ENCODE data around the gene KIAA1671. TPM values are rescaled to one million over a fixed set of nuclear protein-coding genes. Genes with fewer than 3 reads are reported as not detected.

Gene KIAA1671
- polyA plus RNA-seq, 1 of the 3 experiments (the other 2 are of a cell fraction): 7.4 TPM

DNA sequence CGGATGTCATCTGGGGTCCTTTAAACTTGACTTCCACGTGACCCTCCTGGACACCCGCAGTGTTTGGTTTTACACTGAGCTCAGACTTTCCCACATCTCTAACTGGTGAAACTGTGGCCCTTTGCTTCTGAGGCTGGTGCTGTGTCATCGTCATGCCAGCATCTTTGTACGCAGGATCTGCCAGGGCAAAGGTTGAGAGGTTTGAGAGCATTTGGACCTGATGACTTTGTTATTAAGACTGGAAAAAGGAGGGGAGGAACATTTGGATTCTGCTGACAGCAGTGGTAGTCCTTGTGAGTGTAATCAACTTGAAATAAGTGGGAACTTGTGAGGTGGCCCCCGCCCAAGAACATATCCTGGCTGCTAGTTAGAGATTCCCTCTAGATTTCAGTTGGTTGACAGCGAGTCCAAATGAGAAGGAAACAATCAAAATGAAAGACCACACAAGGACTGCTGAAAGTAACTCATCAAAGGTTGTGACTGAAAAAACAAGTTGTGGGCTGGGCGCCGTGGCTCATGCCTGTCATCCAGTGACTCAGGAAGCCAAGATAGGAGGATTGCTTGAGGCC, 102.5 kb downstream of the KIAA1671 start:
- ChIA-PET CTCF (interaction anchor here (1.2 to 17.2 kb wide), 4 partner anchors 56 to 285 kb away, joined by 3 to 513 read pairs (median 4); partner anchors contain the start of genes KIAA1671 and LHFPL7), POLR2A (no interaction called here)
- Histone ChIP-seq H3K4me1 (ENCODE audit: control insufficient read depth in 1 of 2, insufficient read depth in 2 of 2, low read depth in 1 of 2, low read length in 1 of 2) (peaks cover 0 to 16% of the 10 kb centered on the region in 2 experiments; a peak in 1 of 4 replicates), H3K4me3 (ENCODE audit: low read depth in 2 of 2, low read length in 1 of 2) (no peak overlapping the region), H3K27me3 (ENCODE audit: insufficient read depth) (no peaks in the 10 kb centered on the region), H3K9ac (no peak overlapping the region), H3K9me3 (no peaks in the 10 kb centered on the region), H3K27ac (ENCODE audit: low read depth in 2 of 2, low read length in 1 of 2) (no peak overlapping the region), H4K20me1 (ENCODE audit: insufficient read depth) (no peaks in the 10 kb centered on the region), H2AFZ (ENCODE audit: low read depth) (no peak overlapping the region), H3K9me2 (no peaks in the 10 kb centered on the region), H3F3A (replicated peaks; ENCODE audit: insufficient read depth) (no peaks in the 10 kb centered on the region), H3K36me3 (replicated peaks in 1 of 2; ENCODE audit: control insufficient read depth in 1 of 2, insufficient read depth in 2 of 2, low read length in 1 of 2) (peaks cover 7 to 13% of the 10 kb centered on the region in 2 experiments), H3K4me2 (no peak overlapping the region), H3K79me2 (ENCODE audit: insufficient read depth) (no peaks in the 10 kb centered on the region)
- 95% methylated on average over 9 of the region's 9 CpGs for WGBS (ENCODE audit: low lambda C conversion rate)
- DNase-seq: no peak
- TF ChIP-seq, protein P1, sequence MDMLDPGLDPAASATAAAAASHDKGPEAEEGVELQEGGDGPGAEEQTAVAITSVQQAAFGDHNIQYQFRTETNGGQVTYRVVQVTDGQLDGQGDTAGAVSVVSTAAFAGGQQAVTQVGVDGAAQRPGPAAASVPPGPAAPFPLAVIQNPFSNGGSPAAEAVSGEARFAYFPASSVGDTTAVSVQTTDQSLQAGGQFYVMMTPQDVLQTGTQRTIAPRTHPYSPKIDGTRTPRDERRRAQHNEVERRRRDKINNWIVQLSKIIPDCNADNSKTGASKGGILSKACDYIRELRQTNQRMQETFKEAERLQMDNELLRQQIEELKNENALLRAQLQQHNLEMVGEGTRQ (IDR thresholded peaks at IDR 0.05; ENCODE audit: borderline replicate concordance, low read depth, low read length): no peak
- no peak for TF ChIP-seq FOXM1 (IDR thresholded peaks at IDR 0.05; ENCODE audit: low read depth)
- TF ChIP-seq, protein P2, sequence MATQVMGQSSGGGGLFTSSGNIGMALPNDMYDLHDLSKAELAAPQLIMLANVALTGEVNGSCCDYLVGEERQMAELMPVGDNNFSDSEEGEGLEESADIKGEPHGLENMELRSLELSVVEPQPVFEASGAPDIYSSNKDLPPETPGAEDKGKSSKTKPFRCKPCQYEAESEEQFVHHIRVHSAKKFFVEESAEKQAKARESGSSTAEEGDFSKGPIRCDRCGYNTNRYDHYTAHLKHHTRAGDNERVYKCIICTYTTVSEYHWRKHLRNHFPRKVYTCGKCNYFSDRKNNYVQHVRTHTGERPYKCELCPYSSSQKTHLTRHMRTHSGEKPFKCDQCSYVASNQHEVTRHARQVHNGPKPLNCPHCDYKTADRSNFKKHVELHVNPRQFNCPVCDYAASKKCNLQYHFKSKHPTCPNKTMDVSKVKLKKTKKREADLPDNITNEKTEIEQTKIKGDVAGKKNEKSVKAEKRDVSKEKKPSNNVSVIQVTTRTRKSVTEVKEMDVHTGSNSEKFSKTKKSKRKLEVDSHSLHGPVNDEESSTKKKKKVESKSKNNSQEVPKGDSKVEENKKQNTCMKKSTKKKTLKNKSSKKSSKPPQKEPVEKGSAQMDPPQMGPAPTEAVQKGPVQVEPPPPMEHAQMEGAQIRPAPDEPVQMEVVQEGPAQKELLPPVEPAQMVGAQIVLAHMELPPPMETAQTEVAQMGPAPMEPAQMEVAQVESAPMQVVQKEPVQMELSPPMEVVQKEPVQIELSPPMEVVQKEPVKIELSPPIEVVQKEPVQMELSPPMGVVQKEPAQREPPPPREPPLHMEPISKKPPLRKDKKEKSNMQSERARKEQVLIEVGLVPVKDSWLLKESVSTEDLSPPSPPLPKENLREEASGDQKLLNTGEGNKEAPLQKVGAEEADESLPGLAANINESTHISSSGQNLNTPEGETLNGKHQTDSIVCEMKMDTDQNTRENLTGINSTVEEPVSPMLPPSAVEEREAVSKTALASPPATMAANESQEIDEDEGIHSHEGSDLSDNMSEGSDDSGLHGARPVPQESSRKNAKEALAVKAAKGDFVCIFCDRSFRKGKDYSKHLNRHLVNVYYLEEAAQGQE (IDR thresholded peaks at IDR 0.05; ENCODE audit: low read depth, low read length): no peak
- TF ChIP-seq, protein P3, sequence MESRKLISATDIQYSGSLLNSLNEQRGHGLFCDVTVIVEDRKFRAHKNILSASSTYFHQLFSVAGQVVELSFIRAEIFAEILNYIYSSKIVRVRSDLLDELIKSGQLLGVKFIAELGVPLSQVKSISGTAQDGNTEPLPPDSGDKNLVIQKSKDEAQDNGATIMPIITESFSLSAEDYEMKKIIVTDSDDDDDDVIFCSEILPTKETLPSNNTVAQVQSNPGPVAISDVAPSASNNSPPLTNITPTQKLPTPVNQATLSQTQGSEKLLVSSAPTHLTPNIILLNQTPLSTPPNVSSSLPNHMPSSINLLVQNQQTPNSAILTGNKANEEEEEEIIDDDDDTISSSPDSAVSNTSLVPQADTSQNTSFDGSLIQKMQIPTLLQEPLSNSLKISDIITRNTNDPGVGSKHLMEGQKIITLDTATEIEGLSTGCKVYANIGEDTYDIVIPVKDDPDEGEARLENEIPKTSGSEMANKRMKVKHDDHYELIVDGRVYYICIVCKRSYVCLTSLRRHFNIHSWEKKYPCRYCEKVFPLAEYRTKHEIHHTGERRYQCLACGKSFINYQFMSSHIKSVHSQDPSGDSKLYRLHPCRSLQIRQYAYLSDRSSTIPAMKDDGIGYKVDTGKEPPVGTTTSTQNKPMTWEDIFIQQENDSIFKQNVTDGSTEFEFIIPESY (IDR thresholded peaks at IDR 0.05; ENCODE audit: borderline replicate concordance, low read depth): no peak
- no peak for TF ChIP-seq GATA2 (CRISPR knock-in tag; IDR thresholded peaks at IDR 0.05)
- TF ChIP-seq RCOR1 (IDR thresholded peaks at IDR 0.05; ENCODE audit: low read length): no peak
- no peak for TF ChIP-seq FOSL2 (IDR thresholded peaks at IDR 0.05; ENCODE audit: borderline replicate concordance, low read depth)
- no peak for TF ChIP-seq SIN3A (IDR thresholded peaks at IDR 0.05; ENCODE audit: borderline replicate concordance, low read depth, low read length)
- TF ChIP-seq, protein P4, sequence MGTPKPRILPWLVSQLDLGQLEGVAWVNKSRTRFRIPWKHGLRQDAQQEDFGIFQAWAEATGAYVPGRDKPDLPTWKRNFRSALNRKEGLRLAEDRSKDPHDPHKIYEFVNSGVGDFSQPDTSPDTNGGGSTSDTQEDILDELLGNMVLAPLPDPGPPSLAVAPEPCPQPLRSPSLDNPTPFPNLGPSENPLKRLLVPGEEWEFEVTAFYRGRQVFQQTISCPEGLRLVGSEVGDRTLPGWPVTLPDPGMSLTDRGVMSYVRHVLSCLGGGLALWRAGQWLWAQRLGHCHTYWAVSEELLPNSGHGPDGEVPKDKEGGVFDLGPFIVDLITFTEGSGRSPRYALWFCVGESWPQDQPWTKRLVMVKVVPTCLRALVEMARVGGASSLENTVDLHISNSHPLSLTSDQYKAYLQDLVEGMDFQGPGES (IDR thresholded peaks at IDR 0.05; ENCODE audit: low read depth, low read length): no peak
- TF ChIP-seq TCF12 (IDR thresholded peaks at IDR 0.05): no peak
- TF ChIP-seq, protein P5, sequence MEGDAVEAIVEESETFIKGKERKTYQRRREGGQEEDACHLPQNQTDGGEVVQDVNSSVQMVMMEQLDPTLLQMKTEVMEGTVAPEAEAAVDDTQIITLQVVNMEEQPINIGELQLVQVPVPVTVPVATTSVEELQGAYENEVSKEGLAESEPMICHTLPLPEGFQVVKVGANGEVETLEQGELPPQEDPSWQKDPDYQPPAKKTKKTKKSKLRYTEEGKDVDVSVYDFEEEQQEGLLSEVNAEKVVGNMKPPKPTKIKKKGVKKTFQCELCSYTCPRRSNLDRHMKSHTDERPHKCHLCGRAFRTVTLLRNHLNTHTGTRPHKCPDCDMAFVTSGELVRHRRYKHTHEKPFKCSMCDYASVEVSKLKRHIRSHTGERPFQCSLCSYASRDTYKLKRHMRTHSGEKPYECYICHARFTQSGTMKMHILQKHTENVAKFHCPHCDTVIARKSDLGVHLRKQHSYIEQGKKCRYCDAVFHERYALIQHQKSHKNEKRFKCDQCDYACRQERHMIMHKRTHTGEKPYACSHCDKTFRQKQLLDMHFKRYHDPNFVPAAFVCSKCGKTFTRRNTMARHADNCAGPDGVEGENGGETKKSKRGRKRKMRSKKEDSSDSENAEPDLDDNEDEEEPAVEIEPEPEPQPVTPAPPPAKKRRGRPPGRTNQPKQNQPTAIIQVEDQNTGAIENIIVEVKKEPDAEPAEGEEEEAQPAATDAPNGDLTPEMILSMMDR (IDR thresholded peaks at IDR 0.05): no peak
